ENCODE measurements around the gene NRCAM.

NRCAM gene

DNA sequence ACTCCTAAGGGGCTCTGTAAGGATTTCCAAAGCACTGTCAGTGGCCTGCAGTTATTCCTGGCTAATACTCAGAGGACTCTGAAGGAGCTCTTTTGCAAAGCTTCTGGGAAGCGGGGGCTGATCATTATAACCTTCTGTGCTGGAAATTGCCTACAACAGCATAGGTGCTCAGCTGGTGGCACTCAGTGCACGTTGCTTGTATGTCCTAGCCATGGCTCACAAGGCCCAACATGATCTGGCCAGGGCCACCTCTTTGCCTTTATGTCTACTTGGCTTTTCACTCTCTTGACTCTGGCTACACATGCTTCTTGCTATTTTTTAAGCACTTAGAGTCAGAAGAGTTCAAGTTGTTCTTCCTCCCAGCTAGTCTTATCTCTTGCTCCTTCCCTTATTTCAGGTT, 343.6 kb downstream of the NRCAM start:
- no peak overlapping the region for H3K4me3 Mint-ChIP-seq
- peaks cover 2% of the 10 kb centered on the region for H3K4me1 Mint-ChIP-seq (ENCODE audit: low read depth)
- no peak overlapping the region for H3K27ac Mint-ChIP-seq
- no peaks in the 10 kb centered on the region for H3K9me3 Mint-ChIP-seq
- no peaks in the 10 kb centered on the region for H3K36me3 Mint-ChIP-seq (ENCODE audit: low read depth)
- H3K27me3 Mint-ChIP-seq (ENCODE audit: low read depth), result peaks cover 3% of the 10 kb centered on the region
- DNase-seq (ENCODE audit: low spot score), result no peak

DNA sequence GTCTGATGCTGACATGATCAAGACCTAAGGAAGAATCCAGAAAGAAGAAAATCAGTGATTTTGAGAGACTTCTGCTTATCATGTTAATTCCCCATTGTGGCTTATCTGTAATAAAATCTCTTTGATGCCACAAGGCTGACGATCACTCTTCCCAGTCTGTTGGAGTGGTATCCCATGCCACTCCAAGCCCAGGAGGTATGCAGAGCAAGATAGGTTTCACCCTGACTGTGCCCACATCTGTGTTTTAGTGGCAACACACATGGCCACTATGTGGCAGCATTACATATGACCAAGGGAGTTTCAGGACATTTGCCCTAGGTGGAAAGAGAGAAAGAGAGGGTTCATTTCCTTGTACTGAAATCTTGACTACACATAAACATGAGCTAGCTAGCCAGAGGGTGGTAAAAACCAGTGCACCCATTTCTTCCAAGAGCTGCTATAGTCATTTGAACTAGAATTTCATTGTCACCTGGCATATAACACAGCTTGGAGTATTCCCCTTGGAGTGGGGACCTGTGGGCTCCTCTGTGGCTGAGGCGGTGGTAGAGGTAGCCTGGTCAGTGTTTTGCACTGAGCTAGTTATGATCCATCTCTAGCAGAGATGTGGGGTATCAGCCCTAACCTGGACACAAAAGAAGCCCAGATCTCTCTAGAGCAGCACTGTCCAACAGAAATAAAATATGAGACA, 346.9 kb downstream of the NRCAM start:
- H3K9me3 Mint-ChIP-seq, result no peaks in the 10 kb centered on the region

DNA sequence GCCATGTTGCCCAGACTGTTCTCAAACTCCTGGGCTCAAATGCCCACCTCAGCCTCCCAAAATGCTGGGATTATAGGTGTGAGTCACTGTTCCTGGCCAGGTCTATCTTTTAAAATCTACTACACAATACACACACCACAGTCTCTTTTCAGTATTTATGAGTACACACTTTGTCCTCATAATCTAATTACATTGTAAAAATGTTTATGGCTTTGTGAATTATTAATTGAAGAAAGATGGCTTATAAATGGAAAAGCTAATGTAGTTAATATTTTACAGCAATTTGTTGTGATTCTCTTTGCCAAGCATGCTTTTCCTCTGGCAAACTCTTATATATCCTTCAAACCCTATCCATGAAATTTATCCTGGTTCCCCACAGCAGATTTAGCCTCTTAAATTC, 348.1 kb downstream of the NRCAM start:
- no peaks in the 10 kb centered on the region for H3K36me3 Mint-ChIP-seq (ENCODE audit: low read depth)
- DNase-seq (ENCODE audit: low spot score), result no peak
- peaks cover 3% of the 10 kb centered on the region for H3K27me3 Mint-ChIP-seq (ENCODE audit: low read depth)
- no peaks in the 10 kb centered on the region for H3K4me1 Mint-ChIP-seq (ENCODE audit: low read depth)
- no peak overlapping the region for H3K4me3 Mint-ChIP-seq
- no peak overlapping the region for H3K27ac Mint-ChIP-seq
- H3K9me3 Mint-ChIP-seq, result no peaks in the 10 kb centered on the region

More for the DNA sequence above, 346.9 kb downstream of the NRCAM start:
- no peak overlapping the region for H3K4me3 Mint-ChIP-seq
- H3K27ac Mint-ChIP-seq, result no peak overlapping the region
- H3K4me1 Mint-ChIP-seq (ENCODE audit: low read depth), result no peaks in the 10 kb centered on the region
- peaks cover 3% of the 10 kb centered on the region for H3K27me3 Mint-ChIP-seq (ENCODE audit: low read depth)
- H3K36me3 Mint-ChIP-seq (ENCODE audit: low read depth), result no peaks in the 10 kb centered on the region
- no peak for DNase-seq (ENCODE audit: low spot score)

DNA sequence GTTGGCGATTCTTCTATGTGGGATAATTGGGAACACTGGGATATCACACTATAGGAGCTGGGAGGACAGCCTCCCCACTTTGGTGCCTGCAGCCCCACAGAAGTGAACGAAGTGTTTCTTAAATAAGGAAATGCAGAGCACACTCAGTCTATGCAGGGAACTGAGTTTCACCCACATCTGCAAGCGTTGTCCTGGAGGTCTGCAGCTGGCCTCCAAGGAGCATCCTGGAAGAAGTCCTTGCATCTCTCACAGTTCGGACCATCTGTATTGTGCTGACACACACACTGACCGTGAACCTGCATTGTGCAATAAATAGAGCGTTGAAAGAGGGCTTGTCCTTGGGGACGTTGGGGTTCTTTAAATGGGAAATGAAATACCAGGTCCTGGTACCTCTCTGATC, 351.9 kb downstream of the NRCAM start:
- H3K4me3 Mint-ChIP-seq, result no peak overlapping the region
- DNase-seq (ENCODE audit: low spot score), result no peak
- no peaks in the 10 kb centered on the region for H3K36me3 Mint-ChIP-seq (ENCODE audit: low read depth)
- no peak overlapping the region for H3K27ac Mint-ChIP-seq
- no peaks in the 10 kb centered on the region for H3K4me1 Mint-ChIP-seq (ENCODE audit: low read depth)
- H3K27me3 Mint-ChIP-seq (ENCODE audit: low read depth), result peaks cover 6% of the 10 kb centered on the region
- no peaks in the 10 kb centered on the region for H3K9me3 Mint-ChIP-seq

DNA sequence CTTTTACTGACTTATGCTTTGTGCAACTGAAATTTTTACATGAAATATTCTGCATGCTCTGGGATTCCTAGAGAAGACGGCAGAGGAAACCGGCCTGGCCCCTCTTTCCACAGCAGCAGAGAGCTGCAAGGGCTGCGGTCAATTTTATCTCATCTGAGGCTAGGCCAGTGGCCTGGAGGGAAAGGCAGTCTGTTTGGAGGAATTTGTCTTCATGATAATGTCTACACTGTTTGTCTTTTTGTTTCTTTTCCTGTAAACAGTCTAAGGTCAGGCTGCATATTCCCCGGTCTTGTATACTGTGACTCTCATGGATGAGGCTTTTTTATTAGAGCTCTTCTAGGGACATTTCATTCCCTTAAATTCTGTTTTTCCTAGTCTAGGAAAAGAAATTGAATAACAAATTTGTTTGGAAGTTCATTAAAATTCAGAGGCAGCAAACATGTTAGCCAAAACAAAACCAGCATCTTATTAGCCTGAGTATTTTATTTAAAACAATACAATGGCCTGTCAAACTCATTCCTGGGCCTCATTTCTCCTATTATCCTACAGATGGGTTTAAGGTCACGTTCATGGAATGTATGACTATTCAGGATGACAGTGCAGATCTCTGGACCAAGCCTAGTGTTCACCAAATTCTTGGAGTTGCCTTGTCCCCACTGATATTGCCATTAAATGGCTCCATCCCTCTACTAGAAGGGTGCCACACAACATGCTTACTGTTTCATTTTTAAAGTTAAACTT, 352.5 kb downstream of the NRCAM start:
- Mint-ChIP-seq H3K36me3 (ENCODE audit: low read depth) (no peaks in the 10 kb centered on the region), H3K27ac (no peak overlapping the region), H3K9me3 (no peaks in the 10 kb centered on the region), H3K27me3 (ENCODE audit: low read depth) (peaks cover 11% of the 10 kb centered on the region), H3K4me1 (ENCODE audit: low read depth) (no peaks in the 10 kb centered on the region), H3K4me3 (no peak overlapping the region)
- DNase-seq (ENCODE audit: low spot score), result no peak

DNA sequence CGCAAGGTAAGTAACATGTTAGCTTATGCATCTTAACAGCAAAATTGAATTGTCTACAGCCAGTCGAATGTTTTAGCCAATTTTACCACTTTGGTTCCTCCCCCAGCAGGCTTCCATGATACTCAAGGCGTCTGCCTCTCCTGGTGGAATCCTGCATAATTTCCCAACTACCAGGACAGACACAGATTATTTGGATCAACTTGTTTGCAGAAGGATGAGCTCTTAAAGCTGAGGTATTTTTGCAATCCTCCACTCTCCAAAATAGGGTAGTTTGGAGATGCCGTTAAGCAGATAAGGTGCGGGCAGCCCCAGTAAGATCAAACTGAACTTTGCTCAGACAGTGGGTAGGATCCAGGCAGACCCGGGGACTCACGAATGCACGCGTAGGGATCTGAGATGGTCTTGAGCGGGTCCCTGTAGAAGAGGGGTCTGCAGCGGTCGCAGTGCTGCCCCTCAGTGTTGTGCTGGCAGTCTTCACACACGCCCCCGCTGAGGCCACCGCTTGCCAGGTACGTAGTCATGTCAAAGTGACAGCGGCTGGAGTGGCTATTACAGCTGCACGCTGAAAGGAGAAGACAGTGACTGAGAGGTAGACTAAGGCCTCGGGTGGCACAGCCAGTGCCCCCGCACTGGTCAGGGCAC, 353.4 kb downstream of the NRCAM start:
- Mint-ChIP-seq H3K4me1 (ENCODE audit: low read depth) (no peaks in the 10 kb centered on the region), H3K27ac (no peak overlapping the region), H3K9me3 (no peaks in the 10 kb centered on the region), H3K36me3 (ENCODE audit: low read depth) (no peaks in the 10 kb centered on the region), H3K4me3 (no peak overlapping the region), H3K27me3 (ENCODE audit: low read depth) (peaks cover 13% of the 10 kb centered on the region)
- no peak for DNase-seq (ENCODE audit: low spot score)

DNA sequence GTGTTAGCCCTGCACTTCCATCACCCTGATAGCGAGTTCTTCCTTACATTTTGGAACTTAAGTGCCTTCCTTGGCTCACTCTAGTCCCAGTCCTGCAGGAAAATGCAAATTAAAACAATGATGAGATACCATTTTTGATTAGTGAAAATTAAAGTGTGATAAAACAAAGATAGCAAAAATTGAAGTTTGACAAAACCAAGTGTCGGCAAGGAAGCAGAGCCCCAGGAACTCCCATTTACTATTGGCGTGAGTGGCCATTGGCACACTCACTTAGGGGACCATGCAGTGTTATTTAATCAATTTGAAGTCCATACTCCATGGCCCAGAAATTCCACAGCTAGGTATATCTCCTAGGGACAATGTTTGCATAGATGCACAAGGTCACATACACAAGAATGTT, 354.5 kb downstream of the NRCAM start:
- Mint-ChIP-seq H3K4me1 (ENCODE audit: low read depth) (no peaks in the 10 kb centered on the region), H3K9me3 (no peaks in the 10 kb centered on the region), H3K27ac (no peak overlapping the region), H3K36me3 (ENCODE audit: low read depth) (no peaks in the 10 kb centered on the region), H3K27me3 (ENCODE audit: low read depth) (peaks cover 13% of the 10 kb centered on the region), H3K4me3 (no peak overlapping the region)
- DNase-seq (ENCODE audit: low spot score), result no peak

DNA sequence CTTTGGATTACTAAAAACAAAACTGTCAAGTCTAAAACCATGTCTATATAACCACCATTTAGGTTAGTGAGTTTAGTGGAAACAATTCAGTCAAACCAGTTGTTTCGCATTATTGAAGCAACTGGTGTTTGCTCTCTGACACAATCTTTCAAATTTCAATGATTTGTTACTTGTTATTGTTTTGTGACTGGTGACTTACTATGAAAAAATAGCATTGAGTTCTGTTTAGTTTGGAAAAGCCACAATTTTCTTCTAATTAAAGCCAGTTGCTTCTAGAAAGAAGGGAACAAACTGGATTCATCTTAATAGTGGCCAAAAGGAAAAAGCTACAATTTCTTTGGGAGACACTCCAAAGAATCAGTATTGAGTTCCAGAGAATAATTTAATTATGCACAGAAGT, 356.5 kb downstream of the NRCAM start:
- Mint-ChIP-seq H3K4me3 (no peak overlapping the region), H3K9me3 (no peaks in the 10 kb centered on the region), H3K36me3 (ENCODE audit: low read depth) (no peaks in the 10 kb centered on the region), H3K27ac (no peak overlapping the region), H3K4me1 (ENCODE audit: low read depth) (no peaks in the 10 kb centered on the region), H3K27me3 (ENCODE audit: low read depth) (peaks cover 16% of the 10 kb centered on the region)
- no peak for DNase-seq (ENCODE audit: low spot score)

DNA sequence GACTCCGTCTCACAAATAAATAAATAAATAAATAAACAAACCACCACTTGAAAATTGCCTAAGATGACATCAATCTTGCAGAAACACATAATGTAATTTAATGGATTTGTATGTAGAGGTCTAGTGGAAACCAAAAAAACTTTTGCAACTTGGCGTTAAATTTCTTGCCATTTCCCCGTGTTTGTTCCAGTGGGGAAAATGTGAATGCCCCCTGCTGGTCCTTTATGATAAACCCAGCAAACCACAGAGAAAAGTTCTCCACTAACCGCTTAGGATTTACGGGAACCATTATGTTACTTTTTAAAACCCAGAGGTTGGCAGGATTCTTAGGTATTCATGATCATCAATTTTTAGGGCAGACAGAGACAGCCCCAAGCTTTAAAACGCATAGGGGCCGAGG, 358.5 kb downstream of the NRCAM start:
- no peaks in the 10 kb centered on the region for H3K36me3 Mint-ChIP-seq (ENCODE audit: low read depth)
- no peak overlapping the region for H3K4me3 Mint-ChIP-seq
- no peaks in the 10 kb centered on the region for H3K9me3 Mint-ChIP-seq
- H3K27me3 Mint-ChIP-seq (ENCODE audit: low read depth), result peaks cover 21% of the 10 kb centered on the region
- no peak for DNase-seq (ENCODE audit: low spot score)
- H3K27ac Mint-ChIP-seq, result no peak overlapping the region
- no peaks in the 10 kb centered on the region for H3K4me1 Mint-ChIP-seq (ENCODE audit: low read depth)
